Neural cell (in vitro differentiated cells): ENCODE data around the gene NOC2L.

Experiments
- EP300 ChIP-seq: fragments of 450-650 bp; conservative IDR thresholded peaks from 2 replicates; pipeline ENCODE4 v1.6.1; 2014; ENCODE audit warnings: antibody characterized with exemption, mild to moderate bottlenecking, moderate library complexity; ENCODE audit not compliant: poor library complexity, severe bottlenecking
- EZH2 ChIP-seq: fragments of 200-600, 300-800 bp; shearing (Covaris generic), sonication (generic); IDR thresholded peaks from 2 replicates; pipeline ENCODE4 v1.6.1; 2014; ENCODE audit warnings: antibody characterized with exemption, low read length, borderline replicate concordance, mild to moderate bottlenecking; ENCODE audit not compliant: insufficient read depth, poor library complexity, severe bottlenecking
- MXI1 ChIP-seq: fragments of 450-650 bp; conservative IDR thresholded peaks from 2 replicates; pipeline ENCODE4 v1.6.1; 2014; ENCODE audit warnings: antibody characterized with exemption, mild to moderate bottlenecking; ENCODE audit not compliant: poor library complexity, severe bottlenecking
- POLR2AphosphoS5 ChIP-seq: IDR thresholded peaks from 2 replicates; pipeline ENCODE4 v1.6.1; 2012
- RAD21 ChIP-seq: fragments of 450-650 bp; conservative IDR thresholded peaks from 2 replicates; pipeline ENCODE4 v1.6.1; 2014; ENCODE audit warnings: antibody characterized with exemption, mild to moderate bottlenecking, moderate library complexity
- TAF1 ChIP-seq: IDR thresholded peaks from 2 replicates; pipeline ENCODE4 v1.6.1; 2012; ENCODE audit warnings: low read depth
- TF ChIP-seq, protein P1 (sequence below): fragments of 450-650 bp; IDR thresholded peaks from 2 replicates; pipeline ENCODE4 v1.5.1; 2014; ENCODE audit warnings: antibody characterized with exemption, mild to moderate bottlenecking, moderate library complexity; ENCODE audit not compliant: poor library complexity, severe bottlenecking
- TF ChIP-seq, protein P2 (sequence below): IDR thresholded peaks from 2 replicates; pipeline ENCODE4 v1.6.1; 2012; ENCODE audit warnings: borderline replicate concordance

DNA sequence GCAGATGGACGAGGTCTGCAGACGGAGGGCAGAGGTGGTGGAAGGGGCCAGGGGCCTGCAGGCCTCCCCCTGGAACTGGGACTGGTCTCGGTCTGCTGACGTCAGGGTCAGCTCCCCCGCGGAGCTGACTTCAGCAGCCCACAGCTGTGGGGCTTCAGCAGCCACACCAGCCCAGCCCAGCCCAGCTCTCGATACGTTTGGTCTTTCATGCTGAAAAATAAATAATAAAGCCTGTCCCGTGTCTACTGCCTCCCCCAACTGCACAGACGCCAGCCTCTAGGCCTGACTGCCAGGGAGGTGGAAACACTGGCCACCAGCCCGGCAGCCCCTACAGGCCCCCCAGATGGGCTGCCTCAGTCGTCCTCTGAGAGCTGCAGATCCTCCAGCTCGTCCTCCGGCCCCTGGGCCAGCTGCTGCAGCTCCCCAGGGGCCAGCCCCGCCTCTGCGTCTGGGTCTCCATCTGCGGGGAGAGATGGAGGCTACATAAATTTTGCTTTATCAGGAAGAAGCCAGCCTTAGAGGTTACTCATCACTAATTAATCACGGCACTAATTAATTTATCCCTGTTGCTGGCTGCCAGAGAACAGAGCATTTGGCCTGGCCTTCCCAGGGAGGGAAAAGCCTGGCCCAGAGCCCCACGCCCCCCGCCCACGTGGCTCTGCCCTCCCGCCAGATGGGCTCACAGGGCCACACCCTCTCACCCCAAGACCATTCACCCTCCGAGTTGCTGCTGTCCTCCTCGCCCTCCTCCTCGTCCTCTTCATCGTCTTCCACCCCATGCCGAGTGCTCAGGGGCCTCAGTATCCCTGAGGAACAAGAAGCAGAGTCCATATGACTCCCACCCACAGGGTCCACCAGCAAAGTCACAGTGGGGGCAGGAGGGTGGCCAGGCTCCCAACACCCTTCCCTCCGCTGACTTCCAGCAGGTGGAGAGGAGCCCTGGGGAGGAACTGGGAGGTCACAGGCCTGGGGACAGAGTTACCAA is 14.4 kb downstream of the NOC2L start:
- TF ChIP-seq, protein P1, sequence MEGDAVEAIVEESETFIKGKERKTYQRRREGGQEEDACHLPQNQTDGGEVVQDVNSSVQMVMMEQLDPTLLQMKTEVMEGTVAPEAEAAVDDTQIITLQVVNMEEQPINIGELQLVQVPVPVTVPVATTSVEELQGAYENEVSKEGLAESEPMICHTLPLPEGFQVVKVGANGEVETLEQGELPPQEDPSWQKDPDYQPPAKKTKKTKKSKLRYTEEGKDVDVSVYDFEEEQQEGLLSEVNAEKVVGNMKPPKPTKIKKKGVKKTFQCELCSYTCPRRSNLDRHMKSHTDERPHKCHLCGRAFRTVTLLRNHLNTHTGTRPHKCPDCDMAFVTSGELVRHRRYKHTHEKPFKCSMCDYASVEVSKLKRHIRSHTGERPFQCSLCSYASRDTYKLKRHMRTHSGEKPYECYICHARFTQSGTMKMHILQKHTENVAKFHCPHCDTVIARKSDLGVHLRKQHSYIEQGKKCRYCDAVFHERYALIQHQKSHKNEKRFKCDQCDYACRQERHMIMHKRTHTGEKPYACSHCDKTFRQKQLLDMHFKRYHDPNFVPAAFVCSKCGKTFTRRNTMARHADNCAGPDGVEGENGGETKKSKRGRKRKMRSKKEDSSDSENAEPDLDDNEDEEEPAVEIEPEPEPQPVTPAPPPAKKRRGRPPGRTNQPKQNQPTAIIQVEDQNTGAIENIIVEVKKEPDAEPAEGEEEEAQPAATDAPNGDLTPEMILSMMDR: no peak
- TF ChIP-seq POLR2AphosphoS5 (no peak), RAD21 (no peak), EZH2 (no peak), EP300 (no peak), TAF1 (no peak), MXI1 (no peak)
- TF ChIP-seq, protein P2, sequence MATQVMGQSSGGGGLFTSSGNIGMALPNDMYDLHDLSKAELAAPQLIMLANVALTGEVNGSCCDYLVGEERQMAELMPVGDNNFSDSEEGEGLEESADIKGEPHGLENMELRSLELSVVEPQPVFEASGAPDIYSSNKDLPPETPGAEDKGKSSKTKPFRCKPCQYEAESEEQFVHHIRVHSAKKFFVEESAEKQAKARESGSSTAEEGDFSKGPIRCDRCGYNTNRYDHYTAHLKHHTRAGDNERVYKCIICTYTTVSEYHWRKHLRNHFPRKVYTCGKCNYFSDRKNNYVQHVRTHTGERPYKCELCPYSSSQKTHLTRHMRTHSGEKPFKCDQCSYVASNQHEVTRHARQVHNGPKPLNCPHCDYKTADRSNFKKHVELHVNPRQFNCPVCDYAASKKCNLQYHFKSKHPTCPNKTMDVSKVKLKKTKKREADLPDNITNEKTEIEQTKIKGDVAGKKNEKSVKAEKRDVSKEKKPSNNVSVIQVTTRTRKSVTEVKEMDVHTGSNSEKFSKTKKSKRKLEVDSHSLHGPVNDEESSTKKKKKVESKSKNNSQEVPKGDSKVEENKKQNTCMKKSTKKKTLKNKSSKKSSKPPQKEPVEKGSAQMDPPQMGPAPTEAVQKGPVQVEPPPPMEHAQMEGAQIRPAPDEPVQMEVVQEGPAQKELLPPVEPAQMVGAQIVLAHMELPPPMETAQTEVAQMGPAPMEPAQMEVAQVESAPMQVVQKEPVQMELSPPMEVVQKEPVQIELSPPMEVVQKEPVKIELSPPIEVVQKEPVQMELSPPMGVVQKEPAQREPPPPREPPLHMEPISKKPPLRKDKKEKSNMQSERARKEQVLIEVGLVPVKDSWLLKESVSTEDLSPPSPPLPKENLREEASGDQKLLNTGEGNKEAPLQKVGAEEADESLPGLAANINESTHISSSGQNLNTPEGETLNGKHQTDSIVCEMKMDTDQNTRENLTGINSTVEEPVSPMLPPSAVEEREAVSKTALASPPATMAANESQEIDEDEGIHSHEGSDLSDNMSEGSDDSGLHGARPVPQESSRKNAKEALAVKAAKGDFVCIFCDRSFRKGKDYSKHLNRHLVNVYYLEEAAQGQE: no peak
